HG03159 (cell line): ENCODE results near the gene TBC1D28.
"Not testable (repeated sequence)": the region's sequence is repeated elsewhere in the genome, so short reads cannot be mapped to it uniquely, and the experiment has no call there.

Experiments
- ATAC-seq: cut with Tn5 transposase; IDR thresholded peaks from one replicate; pipeline ENCODE4 v1.9.1; 2021; ENCODE audit warnings: mild to moderate bottlenecking, moderate library complexity; ENCODE audit not compliant: unreplicated experiment

The TBC1D28 gene

DNA sequence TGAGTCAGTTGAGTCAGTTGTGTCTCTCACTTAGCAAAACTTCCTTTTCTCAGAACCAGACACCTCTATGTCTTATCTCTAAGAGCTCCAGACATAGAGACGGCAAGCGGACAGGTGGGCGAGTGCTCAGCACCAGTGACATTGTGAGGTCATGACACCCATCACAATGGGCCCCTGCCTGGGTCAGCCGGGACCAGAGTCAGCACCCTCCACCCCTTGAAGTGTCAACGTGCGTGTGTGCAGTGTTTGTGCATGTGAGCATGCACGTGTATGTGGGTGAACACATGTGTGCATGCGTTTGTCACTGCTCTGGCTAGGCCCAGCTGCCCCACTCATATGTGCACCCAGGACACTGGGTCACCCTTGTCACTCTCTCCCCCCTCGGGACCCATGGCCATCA is at the start of gene TBC1D28:
TBC1D28 (minus strand) TSS at position 101 of the 400 bp plus-strand sequence. CDS start 3,039 bp downstream, outside the sequence.
- ATAC-seq: not testable (repeated sequence)

DNA sequence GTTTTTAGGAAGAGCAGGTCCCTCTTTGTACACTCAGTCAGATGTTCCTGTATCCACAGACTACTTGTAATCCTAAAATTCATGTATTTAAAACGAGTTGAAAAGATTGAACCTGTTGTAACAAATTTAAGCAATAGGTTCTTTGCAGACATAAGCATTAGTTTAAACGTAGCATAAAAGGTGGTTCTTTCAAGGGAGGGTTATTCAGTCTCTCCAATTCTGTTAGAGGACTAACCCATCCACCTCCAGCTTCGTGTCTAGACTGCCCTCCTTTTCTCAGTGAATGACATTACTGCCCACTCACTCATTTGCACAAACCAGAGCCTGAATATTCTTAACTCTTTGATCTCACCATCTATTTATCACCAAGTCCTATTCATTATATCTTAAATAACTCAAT is 38.5 kb upstream of the TBC1D28 start:
- not testable (repeated sequence) for ATAC-seq

DNA sequence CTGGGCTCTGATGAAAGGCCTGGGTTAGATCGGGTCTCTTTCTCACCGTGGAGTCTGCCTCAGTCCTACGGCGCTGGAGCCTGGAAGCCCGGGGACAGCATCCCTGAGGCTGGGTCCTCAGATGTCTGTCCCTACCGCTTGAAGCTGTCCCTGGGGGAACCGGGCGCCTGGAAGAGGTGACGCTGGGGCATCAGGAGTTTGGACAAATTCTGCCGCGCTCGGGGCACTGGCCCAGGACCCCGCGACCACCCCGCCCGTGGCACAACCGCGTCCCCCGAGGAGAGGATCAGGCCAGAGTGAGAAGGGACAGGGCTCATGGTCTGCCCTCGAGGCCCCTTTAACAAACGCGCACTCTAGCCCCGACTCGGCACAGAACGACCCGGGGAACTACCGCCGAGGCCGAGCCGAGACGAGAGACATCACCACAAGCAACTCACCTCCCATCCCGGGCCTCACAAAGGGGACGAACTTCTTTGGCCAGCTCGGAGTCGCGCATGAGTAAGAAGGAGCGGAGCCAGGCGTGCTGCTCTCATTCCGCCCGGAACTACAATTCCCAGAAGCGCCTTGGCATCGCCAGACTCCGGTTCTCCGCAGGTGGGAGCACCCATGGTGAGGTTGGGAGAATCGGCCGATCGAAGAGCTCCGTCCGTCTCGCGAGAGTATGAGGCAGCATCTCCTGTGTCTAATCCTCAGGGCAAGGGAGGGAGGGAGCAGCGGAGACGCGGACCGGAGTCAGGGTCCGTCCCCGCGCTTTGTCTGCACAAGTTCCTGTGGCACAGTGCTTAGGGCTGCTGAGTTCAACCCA is 37.8 kb upstream of the TBC1D28 start, which contains the start of gene FOXO3B:
FOXO3B (minus strand) TSS at position 548 of the 805 bp plus-strand sequence. CDS start 663 bp downstream, outside the sequence.
- ATAC-seq: peak; percentile 90

DNA sequence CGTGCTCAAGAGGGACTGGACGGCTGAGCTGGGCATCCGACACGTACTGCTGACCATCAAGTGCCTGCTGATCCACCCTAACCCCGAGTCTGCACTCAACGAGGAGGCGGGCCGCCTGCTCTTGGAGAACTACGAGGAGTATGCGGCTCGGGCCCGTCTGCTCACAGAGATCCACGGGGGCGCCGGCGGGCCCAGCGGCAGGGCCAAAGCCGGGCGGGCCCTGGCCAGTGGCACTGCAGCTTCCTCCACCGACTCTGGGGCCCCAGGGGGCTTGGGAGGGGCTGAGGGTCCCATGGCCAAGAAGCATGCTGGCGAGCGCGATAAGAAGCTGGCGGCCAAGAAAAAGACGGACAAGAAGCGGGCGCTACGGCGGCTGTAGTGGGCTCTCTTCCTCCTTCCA is 33.2 kb upstream of the TBC1D28 start:
- not testable (repeated sequence) for ATAC-seq

DNA sequence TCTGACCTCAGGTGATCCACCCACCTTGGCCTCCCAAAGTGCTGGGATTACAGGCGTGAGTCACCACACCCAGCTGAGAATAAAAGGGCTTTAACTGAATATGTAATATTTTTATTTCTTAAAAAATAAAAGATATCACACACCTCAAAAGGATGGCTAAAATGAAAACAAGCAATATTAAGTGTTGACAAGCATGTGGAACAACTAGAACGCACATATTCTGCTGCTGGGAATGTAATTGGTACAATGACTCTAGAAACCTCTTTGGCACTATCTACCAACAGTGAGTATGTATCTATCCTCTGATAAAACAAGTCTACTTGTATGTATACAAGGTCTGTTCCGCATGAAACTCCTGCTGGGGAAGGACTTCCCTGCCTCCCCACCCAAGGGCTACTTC is 32.7 kb upstream of the TBC1D28 start:
- ATAC-seq: not testable (repeated sequence)

DNA sequence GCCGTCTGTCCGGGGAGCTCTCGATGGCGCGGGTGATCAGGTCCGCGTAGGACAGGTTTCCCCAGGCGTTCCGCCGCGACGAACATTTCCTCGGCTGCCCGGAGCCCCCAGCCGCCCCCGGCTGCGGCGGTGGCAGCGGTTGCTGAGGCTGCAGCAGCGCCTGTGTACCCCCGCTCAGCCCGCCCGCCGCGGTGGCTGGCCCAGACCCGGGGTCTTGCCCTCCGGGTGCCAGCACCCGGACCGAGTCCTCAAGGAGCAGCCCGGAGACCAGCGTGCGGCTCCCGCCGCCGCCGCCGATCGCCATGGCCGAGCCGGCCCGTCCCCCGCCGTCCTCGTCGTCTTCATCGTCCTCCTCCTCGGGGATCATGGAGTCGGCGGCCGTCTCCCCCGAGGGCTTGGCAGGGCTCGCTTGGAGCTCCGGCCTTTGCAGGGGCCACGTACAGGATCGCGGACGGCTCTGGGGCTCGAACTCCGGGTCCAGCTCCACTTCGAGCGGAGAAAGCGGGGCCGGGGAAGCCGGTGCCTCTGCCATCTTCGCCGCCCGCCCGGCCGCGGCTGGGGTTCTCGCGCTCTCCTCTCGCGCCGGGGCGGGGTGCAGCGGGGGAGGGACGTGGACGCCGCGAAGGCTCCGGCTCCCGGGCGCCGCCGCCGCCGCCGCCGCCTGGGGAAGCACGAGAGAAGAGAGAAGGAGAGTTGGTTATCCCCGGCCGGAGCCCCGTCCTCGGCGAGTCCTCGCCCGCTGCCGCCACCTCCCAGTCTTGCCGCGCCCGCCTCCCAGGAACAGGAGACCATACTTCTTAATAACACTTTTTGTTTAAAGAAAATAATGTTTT is 28.4 kb upstream of the TBC1D28 start:
- not testable (repeated sequence) for ATAC-seq

DNA sequence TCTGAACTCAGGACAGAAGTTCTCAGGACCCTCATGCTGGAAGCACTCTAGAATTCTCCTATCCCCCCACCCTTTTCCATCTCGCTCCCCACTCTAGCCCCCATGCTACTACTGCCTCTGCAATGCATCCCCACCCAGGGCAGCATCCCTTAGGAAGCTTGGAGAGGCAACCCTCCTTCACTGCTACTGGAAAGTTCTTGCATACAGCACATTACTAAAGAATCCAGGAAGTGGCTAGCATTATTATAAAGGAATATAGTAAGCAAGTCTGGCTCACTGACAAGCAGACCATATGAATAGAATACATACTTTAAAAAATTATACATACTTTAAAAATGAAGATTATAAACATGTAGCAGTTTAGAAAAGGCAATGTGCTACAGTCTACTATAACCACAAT is 24.4 kb upstream of the TBC1D28 start:
- not testable (repeated sequence) for ATAC-seq

DNA sequence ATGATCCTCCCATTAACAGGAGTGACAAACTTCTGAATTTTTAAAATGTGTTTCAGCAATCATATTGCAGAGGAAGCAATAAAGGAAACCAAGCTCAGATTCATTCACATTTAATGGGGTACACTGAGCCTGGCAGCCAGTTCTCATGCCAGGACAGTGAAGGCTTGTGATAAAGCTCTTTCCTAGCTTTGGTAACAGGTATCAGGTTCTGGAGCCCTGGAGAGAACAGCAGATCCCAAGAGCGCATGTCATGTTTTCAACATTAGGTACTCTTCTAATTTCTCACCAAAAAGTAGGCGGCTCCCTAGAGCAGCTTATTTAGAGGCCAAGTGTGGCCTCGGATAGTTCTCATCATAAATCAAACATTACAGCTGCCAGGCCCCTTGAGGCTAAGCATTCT is 23.3 kb upstream of the TBC1D28 start:
- ATAC-seq: not testable (repeated sequence)

DNA sequence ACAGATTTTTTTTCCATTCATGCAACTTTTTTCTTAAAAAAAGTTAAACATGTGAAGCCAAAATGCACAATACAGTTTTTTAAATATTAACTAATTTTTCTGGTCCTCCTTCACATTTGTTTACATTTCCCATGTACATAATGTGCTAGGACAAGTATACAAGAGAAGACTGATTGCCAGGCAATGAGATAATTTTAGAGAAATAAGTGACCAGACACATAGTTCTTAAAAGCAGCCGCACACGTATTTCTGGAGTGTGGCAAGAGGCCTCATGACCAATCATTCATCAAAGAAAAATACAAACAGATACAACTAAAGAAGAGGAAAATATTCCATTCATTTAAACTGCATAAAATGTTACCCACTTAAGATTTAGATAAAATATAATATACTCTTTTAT is 22.1 kb upstream of the TBC1D28 start:
- not testable (repeated sequence) for ATAC-seq

DNA sequence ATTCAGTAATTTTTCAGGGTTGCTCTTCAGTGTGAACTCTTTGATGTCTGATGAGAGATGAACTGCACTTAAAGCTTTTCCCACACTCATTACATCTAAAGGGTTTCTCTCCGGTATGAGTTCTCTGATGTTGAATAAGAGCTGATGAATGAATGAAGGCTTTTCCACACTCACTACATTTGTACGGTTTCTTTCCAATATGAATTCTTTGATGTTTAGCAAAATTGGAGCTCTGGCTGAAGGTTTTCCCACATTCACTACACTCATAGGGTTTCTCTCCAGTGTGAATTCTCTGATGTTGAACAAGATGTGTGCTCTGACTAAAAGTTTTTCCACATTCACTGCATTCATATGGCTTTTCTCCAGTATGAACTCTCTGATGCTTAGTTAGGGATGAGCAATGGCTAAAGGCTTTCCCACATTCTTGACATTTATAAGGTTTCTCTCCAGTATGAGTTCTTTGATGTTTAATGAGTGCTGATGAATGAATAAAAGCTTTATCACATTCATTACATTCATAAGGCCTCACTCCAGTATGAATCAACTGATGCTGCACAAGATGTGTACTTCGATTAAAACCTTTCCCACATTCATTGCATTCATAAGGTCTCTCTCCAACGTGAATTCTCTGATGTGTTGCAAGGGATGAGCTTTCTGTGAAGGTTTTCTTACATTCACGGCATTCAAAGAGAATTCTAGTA is 17.9 kb upstream of the TBC1D28 start:
- ATAC-seq: not testable (repeated sequence)

DNA sequence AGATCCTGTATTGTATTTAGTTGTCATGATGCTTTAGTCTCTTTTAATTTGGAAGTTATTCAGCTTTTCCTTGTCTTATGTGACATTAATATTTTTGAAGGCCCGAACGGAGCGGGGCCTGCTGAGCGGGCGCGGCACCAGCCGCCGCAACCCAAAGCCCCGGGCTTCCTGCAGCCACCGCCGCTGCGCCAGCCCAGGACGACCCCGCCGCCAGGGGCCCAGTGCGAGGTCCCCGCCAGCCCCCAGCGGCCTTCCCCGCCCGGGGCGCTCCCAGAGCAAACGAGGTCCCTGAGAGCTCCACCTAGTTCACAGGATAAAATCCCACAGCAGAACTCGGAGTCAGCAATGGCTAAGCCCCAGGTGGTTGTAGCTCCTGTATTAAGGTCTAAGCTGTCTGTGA is 5.9 kb upstream of the TBC1D28 start:
- not testable (repeated sequence) for ATAC-seq

DNA sequence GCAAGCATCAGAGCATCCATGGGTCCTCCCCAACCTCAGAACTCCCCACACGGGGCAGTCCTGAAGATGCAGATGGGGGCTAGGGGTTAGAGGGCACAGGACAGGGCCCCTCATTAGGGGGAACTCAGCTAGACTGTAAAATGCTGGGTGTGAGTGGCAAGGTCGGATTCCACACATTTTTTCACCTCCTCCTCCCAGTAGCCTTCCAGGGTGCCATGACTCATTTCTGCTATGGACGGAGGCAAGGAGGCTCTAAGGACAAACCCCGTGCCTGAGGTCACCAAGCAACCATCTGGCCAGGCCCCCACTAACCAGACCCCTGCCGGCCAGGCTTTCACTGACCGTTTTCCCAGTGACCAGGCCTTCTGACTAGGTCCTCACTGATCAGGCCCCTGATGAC is 1.1 kb downstream of the TBC1D28 start:
- not testable (repeated sequence) for ATAC-seq

DNA sequence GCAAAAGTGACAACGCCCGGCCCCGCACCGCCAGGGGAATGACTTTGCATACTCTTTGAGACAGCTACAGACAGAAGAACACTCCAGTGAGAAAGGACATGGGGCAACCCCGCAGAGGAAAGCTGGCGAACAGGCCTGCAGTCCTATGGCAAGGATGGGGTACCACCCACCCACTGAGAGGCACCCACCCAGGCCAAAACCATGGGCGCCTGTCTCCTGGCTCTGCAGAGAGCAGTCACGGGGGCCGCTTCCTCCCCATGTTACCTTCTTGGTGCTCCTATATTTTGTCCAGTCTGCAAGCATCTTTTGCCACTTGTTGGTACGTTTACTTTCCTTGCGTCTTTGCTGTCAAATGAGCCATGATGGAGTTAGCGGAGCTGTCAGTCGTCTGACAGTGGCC is 5.8 kb downstream of the TBC1D28 start:
- not testable (repeated sequence) for ATAC-seq

DNA sequence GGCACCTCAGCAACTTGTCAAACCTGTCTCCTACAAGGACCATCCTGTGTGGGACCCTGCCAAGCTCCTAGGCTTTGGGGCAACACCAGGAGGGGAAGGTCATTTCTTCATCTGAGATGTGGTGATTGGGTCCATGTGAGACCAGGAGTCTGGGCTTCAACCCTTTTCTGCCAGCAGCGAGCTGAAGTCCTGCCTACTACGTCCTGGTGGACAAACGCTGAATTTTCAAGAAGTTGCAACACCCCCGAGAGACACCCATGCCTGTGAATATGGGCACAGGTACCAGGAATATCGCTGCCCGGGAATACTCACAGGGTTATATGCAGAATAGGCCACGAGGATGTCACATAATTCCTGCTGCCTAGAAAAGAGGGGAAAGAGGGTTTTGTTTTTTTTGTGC is 8.0 kb downstream of the TBC1D28 start:
- not testable (repeated sequence) for ATAC-seq

DNA sequence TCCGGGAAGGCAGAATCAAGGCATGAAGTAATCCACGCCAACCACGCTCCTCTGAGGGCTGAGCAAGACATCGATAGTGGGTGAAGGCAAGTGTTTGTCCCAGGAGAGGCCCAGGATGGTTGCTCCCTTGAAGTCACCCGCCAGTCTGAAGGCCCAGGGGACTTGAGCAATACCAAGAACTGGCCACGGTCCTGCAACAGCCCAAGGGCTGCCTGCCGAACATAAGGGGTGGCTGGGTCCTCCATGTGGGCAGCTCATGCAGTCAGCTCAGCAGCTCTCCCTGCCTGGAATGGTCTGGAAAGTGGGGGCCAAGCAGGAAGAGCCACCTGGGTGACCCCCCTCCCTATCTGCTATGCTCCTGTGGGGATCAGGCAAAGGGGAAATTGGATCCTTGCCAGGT is 8.4 kb downstream of the TBC1D28 start:
- ATAC-seq: not testable (repeated sequence)

DNA sequence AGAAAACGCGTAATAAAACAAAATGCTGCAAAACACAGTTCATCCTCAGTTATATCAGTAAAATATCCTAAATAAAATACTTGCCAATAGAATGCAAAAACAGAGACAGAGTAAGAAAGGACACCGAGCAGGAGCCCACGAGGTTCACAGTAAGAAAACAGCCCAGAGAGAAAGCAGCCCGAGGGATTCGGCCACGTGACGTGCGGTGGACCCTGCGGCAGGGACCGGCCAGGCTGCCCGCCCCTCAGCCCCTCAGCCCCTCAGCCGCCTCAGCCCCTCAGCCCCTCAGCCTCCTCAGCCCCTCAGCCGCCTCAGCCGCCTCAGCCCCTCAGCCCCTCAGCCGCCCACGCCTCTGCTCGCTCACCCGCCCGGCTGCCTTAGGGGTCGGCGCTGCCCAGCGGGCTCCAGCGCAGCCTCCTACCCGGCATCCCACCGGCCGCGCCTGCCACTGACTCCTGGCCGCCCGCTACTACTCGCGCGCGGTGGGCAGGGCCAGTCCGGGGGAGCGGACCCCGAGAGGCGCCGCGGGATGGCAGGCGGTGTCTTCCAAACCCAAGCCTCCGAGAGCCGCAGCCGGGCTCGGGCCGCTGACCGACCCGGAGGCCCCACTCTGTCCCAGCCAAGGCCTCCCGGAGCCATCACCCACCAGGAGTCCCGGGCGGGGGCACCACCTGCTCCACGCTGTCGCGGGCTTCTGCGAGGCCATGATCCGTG is 9.5 kb downstream of the TBC1D28 start:
- ATAC-seq: not testable (repeated sequence)

DNA sequence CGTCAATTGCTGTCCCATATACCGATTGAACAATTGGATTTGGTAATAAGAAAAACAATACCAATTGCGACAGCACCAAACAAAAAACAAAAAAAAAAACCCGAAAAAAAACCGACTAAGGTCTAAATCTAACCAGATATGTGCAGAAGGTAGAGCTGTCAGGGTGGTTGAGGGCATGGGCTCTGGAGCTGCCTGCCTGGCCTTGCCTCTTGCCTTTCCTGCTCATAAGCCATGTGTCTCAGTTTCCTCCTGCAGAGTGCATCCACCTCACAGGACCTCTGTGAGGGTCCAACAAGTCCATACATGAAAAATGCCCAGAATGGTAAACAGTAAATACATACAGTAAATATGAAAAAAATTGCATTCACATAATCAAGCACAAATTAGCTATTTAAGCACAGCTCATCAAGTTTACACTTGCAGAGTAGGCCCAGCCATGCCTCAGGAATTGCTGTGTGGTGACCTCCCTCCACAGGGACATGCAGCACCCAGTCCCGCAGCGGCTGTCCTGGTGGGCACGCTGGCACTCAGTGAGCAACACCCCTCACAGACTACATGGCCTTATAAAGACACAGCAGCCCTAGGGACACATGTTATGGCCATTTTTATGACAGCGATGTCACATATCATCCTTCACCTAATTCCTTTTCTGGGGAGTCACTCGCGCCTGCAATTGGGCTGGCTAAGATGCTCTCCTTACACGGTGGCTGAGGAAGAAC is 17.9 kb downstream of the TBC1D28 start:
- no peak for ATAC-seq

DNA sequence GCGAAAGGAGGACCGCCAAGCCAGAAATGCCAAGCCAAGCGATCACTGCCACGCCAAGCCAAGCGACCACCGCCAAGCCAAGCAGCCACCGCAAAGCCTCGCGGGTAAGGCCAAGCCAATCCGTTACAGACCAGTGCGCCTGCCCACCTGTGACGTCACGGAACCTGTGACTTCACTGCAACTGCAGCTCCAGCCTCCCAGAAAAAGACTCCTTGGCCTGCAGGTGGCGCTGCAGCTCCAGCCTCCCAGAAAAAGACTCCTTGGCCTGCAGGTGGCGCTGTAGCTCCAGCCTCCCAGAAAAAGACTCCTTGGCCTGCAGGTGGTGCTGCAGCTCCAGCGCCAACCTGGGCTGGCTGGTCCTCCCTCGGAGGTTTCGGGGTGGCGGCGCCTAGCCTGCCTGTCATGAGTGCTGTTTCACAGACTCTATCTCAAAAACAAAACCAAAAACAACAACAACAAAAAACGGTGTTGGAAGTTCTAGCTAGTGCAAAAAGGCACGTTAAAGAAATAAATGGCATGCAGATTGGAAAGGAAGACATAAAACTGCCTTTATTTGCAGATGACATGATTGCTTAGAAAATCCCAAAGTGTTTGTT is 18.6 kb downstream of the TBC1D28 start:
- ATAC-seq: not testable (repeated sequence)

DNA sequence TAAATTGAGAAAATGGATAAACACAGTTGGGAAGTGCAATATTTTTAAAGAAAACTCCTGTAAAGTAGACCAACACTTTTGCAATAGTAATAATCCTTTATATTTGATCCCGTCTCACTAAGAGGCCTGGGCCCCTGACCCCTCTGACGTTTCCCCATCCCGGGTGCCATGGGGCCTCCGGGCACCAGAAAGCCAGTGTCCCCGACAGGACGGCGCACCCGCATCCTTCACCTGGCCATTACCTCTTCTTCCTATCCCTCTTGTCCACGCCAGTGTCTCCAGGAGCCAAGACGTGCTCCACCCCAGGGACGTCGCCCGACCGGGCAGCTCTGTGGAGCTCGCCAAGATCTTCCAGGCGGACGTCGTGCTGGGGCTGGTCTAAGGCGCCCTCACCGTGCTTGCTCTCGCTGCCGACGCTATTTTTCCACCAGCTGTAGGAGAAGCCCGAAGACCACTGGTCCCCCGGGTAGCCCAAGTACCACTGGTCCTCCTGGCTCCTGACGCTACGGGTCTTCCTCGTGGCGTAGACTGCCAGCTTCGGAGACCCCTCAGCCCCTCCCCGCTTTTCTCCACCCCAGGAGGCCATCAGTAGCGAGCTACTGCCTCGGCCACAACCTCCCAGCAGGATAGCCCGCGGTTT is 19.2 kb downstream of the TBC1D28 start:
- ATAC-seq: not testable (repeated sequence)
